Mesothelial cell of epicardium (in vitro differentiated cells): Measurements from ENCODE around the gene ORM1. TPM values are rescaled to one million over a fixed set of nuclear protein-coding genes. Genes with fewer than 3 reads are reported as not detected.
"Not testable (repeated sequence)": the region's sequence is repeated elsewhere in the genome, so short reads cannot be mapped to it uniquely, and the experiment has no call there.

Experiments
- DNase-seq, 2 experiments: peaks; one replicate each; pipeline ENCODE4 v3.0.0; 2021; ENCODE audit warnings: low spot score in 2 of 2; ENCODE audit not compliant: unreplicated experiment in 2 of 2
- H3K27ac Mint-ChIP-seq: 2 replicates; pipeline ENCODE4 v1.8.0; 2021; ENCODE audit warnings: mixed read lengths
- H3K27me3 Mint-ChIP-seq: 2 replicates; pipeline ENCODE4 v1.8.0; 2021; ENCODE audit warnings: low read depth, mixed read lengths
- H3K36me3 Mint-ChIP-seq: 2 replicates; pipeline ENCODE4 v1.8.0; 2021; ENCODE audit warnings: mixed read lengths
- H3K4me1 Mint-ChIP-seq: 2 replicates; pipeline ENCODE4 v1.8.0; 2021; ENCODE audit warnings: mixed read lengths
- H3K4me3 Mint-ChIP-seq: 2 replicates; pipeline ENCODE4 v1.8.0; 2021; ENCODE audit warnings: mild to moderate bottlenecking, moderate library complexity, mixed read lengths
- H3K9me3 Mint-ChIP-seq: 2 replicates; pipeline ENCODE4 v1.8.0; 2021; ENCODE audit warnings: mixed read lengths
- CTCF ChIP-seq: fragments of 200-600 bp; sonication (generic); IDR thresholded peaks from one replicate; pipeline ENCODE4 v1.5.0; 2021; ENCODE audit warnings: antibody characterized with exemption; ENCODE audit not compliant: unreplicated experiment
- total RNA-seq: library from RNA; stranded (reverse); gene quantifications from 3 replicates; pipeline ENCODE4 v1.2.1, GENCODE V29; 2021

The ORM1 gene
- total RNA-seq, 1 donor from 2014 or later, result not detected

GRCh38 chr9:114324492-114324891, 1.6 kb downstream of the ORM1 start:
- DNase-seq, result peak in 1 of 2 experiments; percentile 49

GRCh38 chr9:114324965-114325364, 2.1 kb downstream of the ORM1 start:
- H3K9me3 Mint-ChIP-seq, H3K4me1 Mint-ChIP-seq, H3K27me3 Mint-ChIP-seq, H3K4me3 Mint-ChIP-seq, H3K36me3 Mint-ChIP-seq, H3K27ac Mint-ChIP-seq: not testable (repeated sequence)
- peak in 1 of 2 experiments; percentile 53 for DNase-seq

More at GRCh38 chr9:114324492-114324891, 1.6 kb downstream of the ORM1 start:
- H3K9me3 Mint-ChIP-seq, result no peaks in the 10 kb centered on the region
- no peaks in the 10 kb centered on the region for H3K27me3 Mint-ChIP-seq
- H3K36me3 Mint-ChIP-seq, result no peaks in the 10 kb centered on the region
- H3K4me3 Mint-ChIP-seq, result no peak overlapping the region
- H3K27ac Mint-ChIP-seq, result no peak overlapping the region
- no peak for TF ChIP-seq CTCF
- no peaks in the 10 kb centered on the region for H3K4me1 Mint-ChIP-seq

- not testable (repeated sequence) for H3K27ac Mint-ChIP-seq, H3K9me3 Mint-ChIP-seq, H3K4me3 Mint-ChIP-seq, DNase-seq, H3K27me3 Mint-ChIP-seq, H3K4me1 Mint-ChIP-seq, H3K36me3 Mint-ChIP-seq
Measured at GRCh38 chr9:114325684-114326254, 2.9 kb downstream of the ORM1 start.

- Mint-ChIP-seq H3K36me3 (no peaks in the 10 kb centered on the region), H3K27me3 (no peaks in the 10 kb centered on the region)
Measured at GRCh38 chr9:114327749-114328148, 4.9 kb downstream of the ORM1 start.

GRCh38 chr9:114328357-114328820, 5.5 kb downstream of the ORM1 start:
- not testable (repeated sequence) for DNase-seq, H3K4me1 Mint-ChIP-seq, H3K4me3 Mint-ChIP-seq, H3K9me3 Mint-ChIP-seq, H3K27ac Mint-ChIP-seq, H3K36me3 Mint-ChIP-seq, H3K27me3 Mint-ChIP-seq

More at GRCh38 chr9:114327749-114328148, 4.9 kb downstream of the ORM1 start:
- H3K4me3 Mint-ChIP-seq, result no peak overlapping the region
- H3K4me1 Mint-ChIP-seq, result no peaks in the 10 kb centered on the region
- no peaks in the 10 kb centered on the region for H3K9me3 Mint-ChIP-seq
- DNase-seq, result peak in 1 of 2 experiments; percentile 57
- no peak for TF ChIP-seq CTCF
- H3K27ac Mint-ChIP-seq, result no peak overlapping the region

GRCh38 chr9:114328937-114329624, 6.2 kb downstream of the ORM1 start:
- H3K27ac Mint-ChIP-seq, H3K4me3 Mint-ChIP-seq, H3K36me3 Mint-ChIP-seq, H3K9me3 Mint-ChIP-seq, H3K27me3 Mint-ChIP-seq, H3K4me1 Mint-ChIP-seq, DNase-seq: not testable (repeated sequence)

- H3K4me3 Mint-ChIP-seq, H3K4me1 Mint-ChIP-seq, H3K27me3 Mint-ChIP-seq, H3K9me3 Mint-ChIP-seq, DNase-seq, H3K27ac Mint-ChIP-seq, H3K36me3 Mint-ChIP-seq: not testable (repeated sequence)
Measured at GRCh38 chr9:114329625-114330022, 6.7 kb downstream of the ORM1 start, which contains the start of gene ORM2. Gene ORM2, plus strand, starts transcription at chr9:114329869. Its CDS starts 36 bp downstream, at chr9:114329905.

GRCh38 chr9:114330636-114331035, 7.7 kb downstream of the ORM1 start:
- Mint-ChIP-seq H3K27ac (no peak overlapping the region), H3K27me3 (no peaks in the 10 kb centered on the region), H3K4me1 (no peaks in the 10 kb centered on the region), H3K36me3 (peaks cover 2% of the 10 kb centered on the region), H3K4me3 (no peak overlapping the region), H3K9me3 (no peaks in the 10 kb centered on the region)
- DNase-seq, result no peak
- no peak for TF ChIP-seq CTCF

- H3K27ac Mint-ChIP-seq, DNase-seq, H3K4me3 Mint-ChIP-seq, H3K27me3 Mint-ChIP-seq, H3K9me3 Mint-ChIP-seq, H3K36me3 Mint-ChIP-seq, H3K4me1 Mint-ChIP-seq: not testable (repeated sequence)
Measured at GRCh38 chr9:114331229-114332195, 8.6 kb downstream of the ORM1 start.

- not testable (repeated sequence) for H3K4me3 Mint-ChIP-seq, DNase-seq, H3K27ac Mint-ChIP-seq, H3K9me3 Mint-ChIP-seq, H3K36me3 Mint-ChIP-seq, H3K27me3 Mint-ChIP-seq, H3K4me1 Mint-ChIP-seq
Measured at GRCh38 chr9:114332474-114333040, 9.7 kb downstream of the ORM1 start.
